HG03432 (cell line): ENCODE measurements around the gene ASB2.

Source experiments
- ATAC-seq: cut with Tn5 transposase; IDR thresholded peaks from one replicate; pipeline ENCODE4 v1.9.1; 2021; ENCODE audit warnings: mild to moderate bottlenecking, moderate library complexity; ENCODE audit not compliant: unreplicated experiment

Gene ASB2, protein sequence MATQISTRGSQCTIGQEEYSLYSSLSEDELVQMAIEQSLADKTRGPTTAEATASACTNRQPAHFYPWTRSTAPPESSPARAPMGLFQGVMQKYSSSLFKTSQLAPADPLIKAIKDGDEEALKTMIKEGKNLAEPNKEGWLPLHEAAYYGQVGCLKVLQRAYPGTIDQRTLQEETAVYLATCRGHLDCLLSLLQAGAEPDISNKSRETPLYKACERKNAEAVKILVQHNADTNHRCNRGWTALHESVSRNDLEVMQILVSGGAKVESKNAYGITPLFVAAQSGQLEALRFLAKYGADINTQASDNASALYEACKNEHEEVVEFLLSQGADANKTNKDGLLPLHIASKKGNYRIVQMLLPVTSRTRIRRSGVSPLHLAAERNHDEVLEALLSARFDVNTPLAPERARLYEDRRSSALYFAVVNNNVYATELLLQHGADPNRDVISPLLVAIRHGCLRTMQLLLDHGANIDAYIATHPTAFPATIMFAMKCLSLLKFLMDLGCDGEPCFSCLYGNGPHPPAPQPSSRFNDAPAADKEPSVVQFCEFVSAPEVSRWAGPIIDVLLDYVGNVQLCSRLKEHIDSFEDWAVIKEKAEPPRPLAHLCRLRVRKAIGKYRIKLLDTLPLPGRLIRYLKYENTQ

GRCh38 chr14:93976477-93977057, at the start of gene ASB2:
TSS of gene ASB2 (minus strand) at chr14:93976570. CDS start at chr14:93964539, 12,031 bp downstream.
- peak; percentile 12 for ATAC-seq

- ATAC-seq = no peak
Measured at GRCh38 chr14:94025720-94026119, 49.4 kb upstream of the ASB2 start.

GRCh38 chr14:94024549-94024948, 48.2 kb upstream of the ASB2 start:
- ATAC-seq = no peak

- no peak for ATAC-seq
Measured at GRCh38 chr14:94022532-94023411, 46.4 kb upstream of the ASB2 start.

DNA sequence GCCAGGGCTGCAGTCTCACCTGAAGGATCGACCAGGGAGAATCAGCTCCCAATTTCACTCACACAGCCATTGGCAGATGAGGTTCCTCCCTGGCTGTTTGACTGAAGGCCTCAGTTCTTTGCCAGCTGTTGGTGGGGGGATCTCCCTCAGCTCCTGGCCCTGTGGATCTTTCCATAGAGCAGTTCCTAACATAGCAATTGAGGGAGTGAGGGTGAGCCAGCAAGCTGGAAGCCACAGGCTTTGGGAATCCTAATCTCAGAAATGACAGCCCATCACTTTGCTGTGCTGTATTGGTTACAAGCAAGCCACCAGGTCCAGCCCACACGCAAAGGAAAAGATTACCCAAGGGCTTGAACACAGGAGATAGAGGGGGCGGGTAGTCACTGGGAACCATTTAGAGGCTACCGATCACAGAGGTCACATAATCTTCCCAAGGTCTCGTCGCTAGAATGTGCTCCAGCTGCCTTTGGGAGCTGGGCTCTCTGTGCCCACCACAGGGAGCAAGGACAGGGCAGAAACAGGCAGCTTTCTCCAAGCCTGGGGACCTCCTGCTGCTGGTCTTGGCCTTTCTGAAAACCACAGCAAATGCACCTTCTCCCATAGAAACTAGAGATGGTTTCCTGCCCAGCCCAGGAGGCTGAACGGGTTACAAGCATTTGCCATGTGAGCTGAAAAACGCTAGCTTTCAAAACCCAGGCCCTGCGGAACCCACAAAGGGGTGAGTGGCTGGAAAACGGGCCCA, 45.2 kb upstream of the ASB2 start:
- ATAC-seq = no peak

DNA sequence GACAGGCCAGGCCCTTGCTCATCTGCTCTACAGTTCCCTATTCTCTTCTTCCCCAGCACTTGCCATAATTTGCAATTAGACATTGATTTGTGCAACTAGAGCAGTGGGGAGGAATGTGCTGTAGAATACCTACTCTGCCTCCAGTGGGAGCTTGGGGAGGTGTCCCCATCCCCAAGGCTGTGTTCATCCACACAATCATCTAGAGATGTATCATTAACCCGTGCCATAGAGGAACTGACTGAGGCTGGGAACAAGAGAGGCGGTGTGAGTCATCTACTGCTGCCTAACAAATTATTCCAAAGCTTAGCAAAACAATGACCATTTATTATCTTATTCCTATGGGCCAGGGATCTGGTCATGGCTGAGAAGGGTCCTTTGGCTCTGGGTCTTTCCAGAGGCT, 44.6 kb upstream of the ASB2 start:
- ATAC-seq = no peak

- no peak for ATAC-seq
Measured at GRCh38 chr14:94020267-94020666, 43.9 kb upstream of the ASB2 start.

DNA sequence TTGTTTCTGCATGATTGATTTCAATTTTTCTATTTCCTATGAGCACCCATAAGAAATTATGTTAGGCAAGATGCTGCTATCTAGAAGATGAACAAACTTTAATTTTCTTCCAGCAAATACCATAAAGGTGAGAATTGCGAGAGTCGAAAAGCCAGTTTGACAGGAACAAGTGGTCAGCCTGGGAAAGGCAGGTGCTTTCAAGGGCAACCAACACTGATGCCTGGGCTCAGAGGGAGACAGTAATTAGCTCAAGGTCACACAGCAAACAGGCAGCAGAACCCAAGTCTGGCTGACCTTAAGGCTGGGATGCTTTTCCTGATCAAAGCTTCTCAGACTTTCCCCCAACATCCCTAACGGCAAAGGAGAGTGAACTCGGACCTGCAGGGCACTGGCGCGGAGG, 43.0 kb upstream of the ASB2 start:
- ATAC-seq = no peak

- ATAC-seq = no peak
Measured at GRCh38 chr14:94018308-94018707, 41.9 kb upstream of the ASB2 start.

GRCh38 chr14:94016446-94016976, 40.1 kb upstream of the ASB2 start:
- ATAC-seq = no peak

GRCh38 chr14:94015223-94015622, 38.9 kb upstream of the ASB2 start:
- no peak for ATAC-seq

GRCh38 chr14:94014382-94014781, 38.0 kb upstream of the ASB2 start:
- no peak for ATAC-seq

DNA sequence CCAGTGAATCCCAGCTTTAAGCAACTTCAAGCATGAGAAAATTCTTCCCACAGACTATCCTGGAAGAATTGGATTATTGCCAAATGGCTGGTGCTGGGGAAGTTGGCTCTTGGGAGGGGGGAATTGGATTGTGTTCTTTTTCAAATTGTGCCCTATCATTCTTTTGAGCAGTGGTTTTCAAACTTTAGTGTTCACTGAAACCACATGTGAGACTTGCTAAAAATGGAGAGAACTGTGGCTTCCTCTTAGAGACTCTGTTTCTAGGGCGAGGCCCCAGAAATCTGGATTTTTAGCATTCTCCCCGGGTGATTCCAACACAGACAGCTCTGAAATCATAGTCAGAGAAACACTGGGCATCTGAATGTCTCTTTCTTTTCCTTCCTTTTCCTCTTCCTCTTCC, 35.4 kb upstream of the ASB2 start:
- ATAC-seq = no peak

DNA sequence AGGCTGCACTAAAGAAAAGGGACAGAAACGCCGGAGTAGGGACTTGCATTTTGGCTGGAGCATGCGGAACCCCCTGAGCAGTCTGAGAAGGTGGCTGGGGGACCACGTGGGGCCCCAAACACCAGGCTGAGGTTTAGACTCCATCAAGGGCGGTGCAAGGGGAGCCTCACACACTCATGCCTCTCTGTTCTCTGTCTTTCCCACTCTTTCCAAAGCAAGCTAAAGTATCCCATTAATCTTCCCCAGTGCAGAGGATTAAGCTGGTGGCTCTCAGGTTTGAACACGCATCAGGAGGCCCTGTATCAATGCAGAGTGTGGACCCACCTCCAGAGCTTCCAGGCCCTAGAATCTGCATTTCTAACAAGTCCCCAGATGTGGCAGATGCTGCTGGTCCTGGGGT, 34.3 kb upstream of the ASB2 start:
- ATAC-seq = no peak

DNA sequence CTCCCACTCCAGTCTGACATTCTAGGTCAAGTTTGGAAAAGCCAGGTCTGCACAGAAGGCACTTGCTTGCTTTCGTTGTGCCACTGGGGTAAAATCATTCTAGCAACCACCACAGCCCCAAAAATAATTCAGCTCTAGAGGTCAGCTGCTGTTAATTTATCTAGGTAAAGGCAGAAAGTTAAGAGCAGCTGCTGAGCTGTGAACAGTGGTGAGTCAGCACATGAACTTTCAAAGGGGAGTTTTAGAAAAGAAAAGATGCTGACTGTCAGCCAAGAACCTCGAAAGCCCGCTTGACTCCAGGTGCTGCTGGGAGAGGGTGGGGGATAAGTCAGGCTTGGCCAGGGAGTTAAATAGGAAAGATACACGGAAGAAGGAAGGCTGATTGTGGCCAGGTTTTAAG, 33.4 kb upstream of the ASB2 start:
- peak; percentile 65 for ATAC-seq

- ATAC-seq = no peak
Measured at GRCh38 chr14:94008234-94008633, 31.9 kb upstream of the ASB2 start.

DNA sequence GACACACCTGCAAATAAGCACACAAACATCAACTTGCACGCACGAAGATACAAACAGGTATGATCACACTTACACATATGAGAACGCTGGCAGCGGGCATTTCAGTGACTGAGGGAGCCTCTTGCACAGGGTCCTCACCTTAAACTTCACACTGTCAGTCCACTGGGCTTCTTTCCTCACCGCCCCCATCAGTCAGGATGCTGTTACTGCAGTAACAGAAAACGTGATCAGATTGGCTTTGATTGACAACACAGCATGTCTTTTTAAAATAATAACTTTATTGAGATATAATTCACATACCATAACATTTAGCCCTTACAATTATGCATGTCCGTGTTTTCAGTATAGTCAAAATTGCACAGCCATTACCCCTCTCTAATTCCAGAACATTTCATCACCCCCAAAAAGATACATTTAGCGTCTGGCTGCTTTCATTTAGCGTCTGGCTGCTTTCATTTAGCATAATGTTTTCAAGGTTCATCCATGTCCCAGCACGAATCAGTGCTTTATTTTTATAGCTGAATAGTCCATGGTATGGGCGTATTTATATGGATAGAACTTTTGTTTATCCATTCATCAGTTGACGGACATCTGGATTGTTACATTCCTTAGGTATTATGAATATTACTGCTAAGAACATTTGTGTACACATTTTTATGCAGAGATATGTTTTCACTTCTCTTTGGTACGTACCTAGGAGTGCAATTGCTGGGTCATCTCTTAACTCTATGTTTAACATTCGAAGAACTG, 29.1 kb upstream of the ASB2 start:
- ATAC-seq = no peak

- ATAC-seq = no peak
Measured at GRCh38 chr14:94004015-94004414, 27.6 kb upstream of the ASB2 start.

GRCh38 chr14:94003397-94003796, 27.0 kb upstream of the ASB2 start:
- ATAC-seq = no peak
